GM21447 (cell line): ENCODE results near the gene SPNS3.

ENCODE experiments used
- ATAC-seq: cut with Tn5 transposase; IDR thresholded peaks from one replicate; pipeline ENCODE4 v1.9.1; 2021; ENCODE audit not compliant: unreplicated experiment

The SPNS3 gene

DNA sequence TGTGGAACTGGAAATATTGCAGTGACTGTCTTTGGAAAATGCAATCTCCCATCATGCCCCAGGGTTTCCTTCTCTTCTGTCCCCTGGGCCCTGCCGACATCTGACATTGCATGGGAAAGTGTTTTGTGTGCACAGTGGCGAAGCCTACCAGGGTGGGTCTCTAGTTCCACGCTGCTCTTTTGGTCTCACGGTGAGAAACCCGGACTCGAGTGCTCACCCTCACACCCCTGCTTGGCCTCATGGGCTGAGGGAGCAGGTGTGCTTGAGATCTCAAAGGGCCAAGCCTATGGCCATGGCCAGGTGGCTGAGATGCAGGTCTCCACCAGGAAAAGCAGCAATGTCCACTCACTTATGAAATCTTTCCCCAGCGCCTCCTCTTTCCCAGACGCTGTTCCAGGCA lies 32.0 kb downstream of the SPNS3 start:
- ATAC-seq = no peak

DNA sequence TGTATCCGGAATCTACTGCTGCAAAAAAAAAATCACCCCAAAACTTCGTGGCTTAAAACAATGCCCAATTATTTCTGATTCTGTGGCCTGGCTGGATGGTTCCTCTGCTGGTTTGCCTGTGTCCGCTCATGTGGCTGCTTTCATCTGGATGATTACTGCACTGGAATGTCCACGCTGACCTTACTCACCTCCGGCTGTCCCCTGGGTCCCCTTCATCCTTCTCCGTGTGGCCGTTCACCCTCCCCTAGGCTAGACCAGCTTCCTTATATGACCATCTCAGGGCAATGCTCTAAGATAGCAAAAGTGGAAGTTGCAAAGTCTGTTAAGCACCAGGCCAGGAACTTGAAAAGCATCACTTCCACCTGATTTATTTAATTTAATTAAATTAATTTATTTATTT lies 33.5 kb downstream of the SPNS3 start:
- no peak for ATAC-seq

DNA sequence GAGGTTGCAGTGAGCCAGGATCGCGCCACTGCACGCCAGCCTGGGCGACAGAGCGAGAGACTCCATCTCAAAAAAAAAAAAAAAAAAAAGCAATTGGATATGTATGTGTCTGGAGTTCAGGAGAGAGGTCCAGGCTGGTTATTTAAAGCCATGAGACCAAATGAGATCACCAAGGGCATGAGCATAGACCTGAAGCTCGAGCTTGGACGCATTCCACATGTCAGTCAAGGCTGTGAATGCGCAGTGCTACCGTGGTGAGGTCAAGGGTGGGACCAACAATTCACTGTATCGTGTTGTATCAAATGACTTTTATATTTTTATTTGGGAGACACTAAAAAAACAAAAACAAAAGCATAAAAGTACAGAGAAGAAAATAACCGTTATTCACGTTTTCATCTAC lies 35.8 kb downstream of the SPNS3 start:
- no peak for ATAC-seq

- no peak for ATAC-seq
Observed at GRCh38 chr17:4472286-4472685, 38.5 kb downstream of the SPNS3 start.

DNA sequence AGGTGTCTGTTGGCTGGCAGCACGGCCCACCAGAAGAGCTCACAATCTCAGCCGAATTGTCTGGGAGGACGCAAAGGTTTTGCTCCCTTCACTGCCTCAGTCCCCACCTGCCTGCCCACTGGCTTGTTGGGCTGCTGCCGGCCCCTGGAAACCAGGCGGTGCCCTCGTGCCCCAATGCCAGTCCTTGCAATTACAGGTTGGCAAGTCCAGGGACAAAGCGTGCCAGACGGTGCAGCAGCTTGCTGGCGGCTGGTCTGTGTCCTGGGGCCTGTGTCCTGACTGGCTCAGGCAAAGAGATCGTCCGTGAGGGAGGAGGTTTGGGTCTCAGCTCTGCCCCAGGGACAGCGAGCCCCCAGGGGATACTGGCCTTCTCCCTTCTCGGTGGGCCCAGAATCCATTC lies 40.4 kb downstream of the SPNS3 start:
- no peak for ATAC-seq

DNA sequence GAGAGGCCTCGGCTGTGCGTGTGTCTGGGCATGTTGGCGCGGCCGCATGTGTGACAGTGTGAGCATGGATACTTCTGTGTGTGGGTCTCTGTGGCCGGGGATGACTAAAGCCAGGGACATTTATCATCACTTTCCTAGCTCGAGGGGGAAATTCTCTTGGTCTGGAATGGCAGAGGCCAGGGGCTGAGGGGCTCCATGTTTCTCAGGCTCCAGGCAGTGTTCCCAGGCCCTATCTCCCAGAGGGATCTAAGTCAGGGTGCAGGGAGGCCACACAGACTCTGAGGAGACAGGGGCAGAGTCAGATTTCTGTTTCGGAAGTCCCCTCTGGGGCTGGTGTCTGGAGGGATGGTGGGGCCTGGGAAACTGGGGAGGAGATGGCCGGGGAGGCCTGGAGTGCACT lies 41.3 kb downstream of the SPNS3 start:
- ATAC-seq = no peak

- ATAC-seq = no peak
Observed at GRCh38 chr17:4475463-4475862, 41.7 kb downstream of the SPNS3 start.

DNA sequence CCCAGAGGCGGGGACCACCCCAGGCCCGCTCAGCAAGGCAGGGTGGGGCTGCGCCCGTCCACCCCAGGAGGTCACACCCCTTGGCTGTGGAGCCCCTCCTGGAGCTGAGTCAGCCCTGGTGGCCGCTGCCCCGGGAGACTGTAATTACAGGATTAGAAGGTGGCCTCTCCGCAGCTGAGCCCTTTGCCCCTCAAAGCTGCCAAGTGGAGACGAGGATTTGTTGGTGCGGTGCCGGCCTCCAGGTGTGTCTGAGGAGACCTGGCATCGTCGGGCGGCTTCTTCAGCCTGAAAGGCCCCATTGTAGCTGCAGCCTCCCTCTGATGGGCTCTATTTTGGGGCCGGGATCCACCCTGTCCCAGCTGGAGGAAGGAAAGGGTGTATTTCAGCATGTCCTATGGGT lies 42.3 kb downstream of the SPNS3 start:
- ATAC-seq = no peak

GRCh38 chr17:4476511-4477070 lies 42.9 kb downstream of the SPNS3 start:
- no peak for ATAC-seq

GRCh38 chr17:4477255-4477791 lies 43.6 kb downstream of the SPNS3 start:
- ATAC-seq = no peak

- ATAC-seq = no peak
Observed at GRCh38 chr17:4478318-4478830, 44.6 kb downstream of the SPNS3 start.

GRCh38 chr17:4479340-4479981 lies 45.7 kb downstream of the SPNS3 start:
- ATAC-seq = no peak

- no peak for ATAC-seq
Observed at GRCh38 chr17:4479982-4480751, 46.4 kb downstream of the SPNS3 start.

- ATAC-seq = no peak
Observed at GRCh38 chr17:4480929-4481898, 47.5 kb downstream of the SPNS3 start.

DNA sequence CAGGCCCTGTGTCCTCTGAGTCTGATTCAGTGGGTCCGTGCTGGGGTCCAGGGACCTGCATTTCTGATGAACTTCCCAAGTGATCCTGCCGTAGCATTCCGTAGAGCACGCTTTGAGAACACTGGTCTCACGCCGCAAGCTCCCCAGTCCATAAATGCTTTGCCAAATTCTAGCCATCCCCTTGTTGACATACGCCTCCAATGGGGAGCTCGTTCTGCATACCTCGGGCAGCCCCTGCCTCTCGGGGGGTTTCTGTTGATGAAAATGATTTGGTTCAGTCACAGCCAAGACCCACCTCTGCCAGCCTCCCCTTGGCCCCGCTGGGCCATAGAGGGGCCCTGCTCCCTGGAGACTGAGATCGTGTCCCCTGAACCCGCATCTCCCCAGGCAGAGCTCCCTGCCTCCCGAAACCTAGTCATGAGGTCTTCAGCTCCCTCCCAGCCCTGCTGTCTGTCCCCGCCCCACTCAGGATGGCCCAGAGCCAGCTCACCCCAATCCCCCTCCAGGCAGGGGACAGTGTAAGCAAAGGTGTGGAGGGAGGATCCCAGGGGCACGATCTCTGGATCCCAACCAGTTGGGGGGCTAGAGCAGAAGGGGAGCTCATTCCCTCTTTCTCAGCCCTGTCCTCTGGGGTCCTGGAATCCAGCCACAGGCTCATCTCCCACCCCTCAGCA lies 48.7 kb downstream of the SPNS3 start:
- ATAC-seq = no peak

- no peak for ATAC-seq
Observed at GRCh38 chr17:4483012-4483840, 49.5 kb downstream of the SPNS3 start.

GRCh38 chr17:4485676-4486646 lies 52.2 kb downstream of the SPNS3 start:
- ATAC-seq = no peak

DNA sequence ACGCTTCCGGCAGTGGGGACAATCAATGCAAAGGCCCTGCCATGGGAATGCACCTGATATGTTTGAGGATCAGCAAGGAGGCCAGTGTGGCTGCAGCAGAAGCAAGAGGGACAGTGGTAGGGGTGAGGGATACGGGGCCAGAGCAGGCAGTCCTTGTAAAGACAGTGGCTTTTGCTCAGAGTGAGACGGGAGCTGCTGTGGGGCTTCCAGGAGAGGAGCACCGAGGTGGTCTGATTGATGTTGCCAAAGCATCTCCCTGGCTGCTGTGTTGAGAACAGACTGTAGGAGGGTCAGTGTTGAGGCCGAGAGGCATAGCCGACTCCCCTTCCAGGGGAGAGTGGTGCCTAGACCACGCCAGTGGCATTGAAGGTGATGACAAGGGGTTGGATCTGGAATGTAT lies 53.6 kb downstream of the SPNS3 start:
- no peak for ATAC-seq
